HCT116 (cell line): Measurements from ENCODE around the gene ABCG1. TPM values are rescaled to one million over a fixed set of nuclear protein-coding genes. Genes with fewer than 3 reads are reported as not detected.

Source experiments
- ATAC-seq: fragments of 200-7000 bp; cut with Tn5 transposase; 2 replicates; pipeline ENCODE4 v1.9.1; 2020; ENCODE audit warnings: mild to moderate bottlenecking, moderate library complexity
- BruUV-seq: library from RNA; stranded (reverse); fragments of 400-500 nt; replicated peaks from 2 replicates; lab custom pipeline; 2021; lab: Mats Ljungman, UMichigan
- CTCF ChIA-PET: fragments of 300-600 bp; sonication (Branson Sonifier 250); formaldehyde crosslinking; loops from one replicate; lab custom pipeline; 2021; ENCODE audit warnings: antibody characterized with exemption; lab: Charles Lee
- POLR2A ChIA-PET: fragments of 300-600, 350-600 bp; sonication (Branson Sonifier 250); formaldehyde crosslinking; loops from one replicate; lab custom pipeline; 2021; ENCODE audit warnings: antibody characterized with exemption; lab: Charles Lee
- RAD21 ChIA-PET, 2 experiments: fragments of 300-600 bp; sonication (Branson Sonifier 250); formaldehyde crosslinking; loops; one replicate each; lab custom pipeline; 2023; ENCODE audit warnings: low total read pairs in 2 of 2; ENCODE audit not compliant: uncharacterized antibody in 2 of 2, unreplicated experiment in 2 of 2, low non-redundant PET in 1 of 2; lab: Charles Lee
- DNase-seq: peaks from one replicate; pipeline ENCODE4 v3.0.0-alpha.2; 2010; ENCODE audit warnings: low read depth, low spot score
- H2AFZ ChIP-seq: fragments of 200-600 bp; shearing (Covaris generic), sonication (generic); 2 replicates; pipeline ENCODE4 v1.6.1; 2017; ENCODE audit warnings: low read depth, mixed run types, mixed read lengths, antibody characterized with exemption, low read length; ENCODE audit not compliant: poor library complexity, severe bottlenecking
- H3K27ac ChIP-seq: 2 replicates; pipeline ENCODE4 v1.5.1; 2012; ENCODE audit warnings: low read depth, low read length
- H3K27me3 ChIP-seq: fragments of 200-600 bp; sonication (generic); 2 replicates; pipeline ENCODE4 v1.6.1; 2016; ENCODE audit warnings: mixed run types, low read length, mixed read lengths; ENCODE audit not compliant: insufficient read depth
- H3K36me3 ChIP-seq, 2 experiments: fragments of 200-500 bp in 1 of 2; fragments of 200-600 bp in 1 of 2; sonication (Bioruptor generic) in 1 of 2; sonication (generic) in 1 of 2; 2 replicates each; pipeline versions ENCODE4 v1.5.1 to v1.6.1; 2014 to 2016; ENCODE audit warnings: low read length in 2 of 2, inconsistent platforms in 1 of 2, mixed read lengths in 1 of 2, mixed run types in 1 of 2; ENCODE audit not compliant: insufficient read depth in 2 of 2, control insufficient read depth in 1 of 2
- H3K4me1 ChIP-seq, 2 experiments: fragments of 200-600 bp in 1 of 2; sonication (generic) in 1 of 2; 2 replicates each; pipeline versions ENCODE4 v1.5.1 to v1.6.1; 2012 to 2017; ENCODE audit warnings: low read length in 2 of 2, inconsistent platforms in 1 of 2, mild to moderate bottlenecking in 1 of 2, mixed read lengths in 1 of 2, mixed run types in 1 of 2, moderate library complexity in 1 of 2; ENCODE audit not compliant: insufficient read depth in 2 of 2, control insufficient read depth in 1 of 2
- H3K4me2 ChIP-seq: fragments of 200-600 bp; sonication (generic); 2 replicates; pipeline ENCODE4 v1.6.1; 2017; ENCODE audit warnings: mixed run types, low read length, mixed read lengths
- H3K4me3 ChIP-seq, 2 experiments: fragments of 200-600 bp in 1 of 2; sonication (generic) in 1 of 2; replicated peaks in 1 of 2; 2 replicates each; pipeline ENCODE4 v1.5.1; 2011 to 2016; ENCODE audit warnings: low read length in 2 of 2, control low read depth in 1 of 2, low read depth in 1 of 2, mild to moderate bottlenecking in 1 of 2, mixed read lengths in 1 of 2, mixed run types in 1 of 2
- H3K79me2 ChIP-seq: fragments of 200-600 bp; sonication (generic); 2 replicates; pipeline ENCODE4 v1.6.1; 2017; ENCODE audit warnings: mild to moderate bottlenecking, mixed run types, low read length, moderate library complexity, mixed read lengths; ENCODE audit not compliant: insufficient read depth
- H3K9ac ChIP-seq: fragments of 200-600 bp; sonication (generic); 2 replicates; pipeline ENCODE4 v1.6.1; 2016; ENCODE audit warnings: low read length, mixed read lengths
- H3K9me2 ChIP-seq: fragments of 200-600 bp; sonication (generic), shearing (Covaris generic); 2 replicates; pipeline ENCODE4 v1.6.1; 2017; ENCODE audit warnings: mixed run types, mild to moderate bottlenecking, moderate library complexity; ENCODE audit not compliant: insufficient read depth
- H3K9me3 ChIP-seq, 2 experiments: fragments of 200-500 bp in 1 of 2; fragments of 200-600 bp in 1 of 2; sonication (Bioruptor generic) in 1 of 2; sonication (generic) in 1 of 2; 2 replicates each; pipeline ENCODE4 v1.6.1; 2014 to 2017; ENCODE audit warnings: low read length in 2 of 2, mixed read lengths in 2 of 2, inconsistent platforms in 1 of 2, low read depth in 1 of 2, mild to moderate bottlenecking in 1 of 2, mixed run types in 1 of 2, moderate library complexity in 1 of 2; ENCODE audit not compliant: control insufficient read depth in 1 of 2, insufficient read depth in 1 of 2
- H4K20me1 ChIP-seq: fragments of 200-600 bp; sonication (generic), shearing (Covaris generic); 2 replicates; pipeline ENCODE4 v1.6.1; 2017; ENCODE audit warnings: mixed run types, mild to moderate bottlenecking, moderate library complexity; ENCODE audit not compliant: insufficient read depth
- ATF3 ChIP-seq: IDR thresholded peaks from 2 replicates; pipeline ENCODE4 v1.6.1; 2012
- CBX3 ChIP-seq: IDR thresholded peaks from 2 replicates; pipeline ENCODE4 v1.6.1; 2012; ENCODE audit warnings: low read depth
- CEBPB ChIP-seq: IDR thresholded peaks from 2 replicates; pipeline ENCODE4 v1.6.1; 2012; ENCODE audit warnings: low read depth
- CTCF ChIP-seq, 3 experiments: fragments of 200-600 bp in 1 of 3; sonication (generic) in 1 of 3; IDR thresholded peaks in 2 of 3; conservative IDR thresholded peaks in 1 of 3; 2 replicates each; pipeline ENCODE4 v1.5.1; 2012 to 2017; ENCODE audit warnings: low read depth in 2 of 3, low read length in 2 of 3, antibody characterized with exemption in 1 of 3, borderline replicate concordance in 1 of 3, control low read depth in 1 of 3, mild to moderate bottlenecking in 1 of 3, mixed read lengths in 1 of 3, mixed run types in 1 of 3, moderate library complexity in 1 of 3; ENCODE audit not compliant: insufficient read depth in 1 of 3
- EGR1 ChIP-seq: IDR thresholded peaks from 2 replicates; pipeline ENCODE4 v1.6.1; 2012; ENCODE audit warnings: low read depth
- EZH2 ChIP-seq: fragments of 200-600 bp; sonication (generic); IDR thresholded peaks from 2 replicates; pipeline ENCODE4 v1.6.1; 2017; ENCODE audit warnings: antibody characterized with exemption, mixed run types
- EZH2phosphoT487 ChIP-seq: fragments of 200-600 bp; IDR thresholded peaks from 2 replicates; pipeline ENCODE4 v1.6.1; 2018; ENCODE audit warnings: antibody characterized with exemption, borderline replicate concordance
- JUND ChIP-seq: IDR thresholded peaks from 2 replicates; pipeline ENCODE4 v1.6.1; 2012
- SIN3A ChIP-seq: IDR thresholded peaks from 2 replicates; pipeline ENCODE4 v1.6.1; 2012; ENCODE audit warnings: low read depth
- SP1 ChIP-seq: IDR thresholded peaks from 2 replicates; pipeline ENCODE4 v1.6.1; 2012; ENCODE audit warnings: low read depth
- SRF ChIP-seq: IDR thresholded peaks from 2 replicates; pipeline ENCODE4 v1.6.1; 2012; ENCODE audit warnings: low read depth
- TCF7L2 ChIP-seq: IDR thresholded peaks from 2 replicates; pipeline ENCODE4 v1.7.0; 2011; ENCODE audit warnings: borderline replicate concordance, inconsistent platforms; ENCODE audit not compliant: insufficient read depth, insufficient read length; ENCODE audit errors: extremely low read depth
- ZBTB33 ChIP-seq: IDR thresholded peaks from 2 replicates; pipeline ENCODE4 v1.6.1; 2011; ENCODE audit warnings: mild to moderate bottlenecking, low read length, moderate library complexity; ENCODE audit not compliant: insufficient replicate concordance; ENCODE audit errors: extremely low read depth
- ZFX ChIP-seq: fragments of 450-650 bp; IDR thresholded peaks from 2 replicates; pipeline ENCODE4 v1.6.1; 2017
- ZNF274 ChIP-seq: fragments of 200-500 bp; sonication (Bioruptor generic); IDR thresholded peaks from 2 replicates; pipeline ENCODE4 v1.6.1; 2014; ENCODE audit warnings: mild to moderate bottlenecking, low read depth, low read length, inconsistent platforms
- intact Hi-C: fragments of 100-400 bp; cut with micrococcal nuclease; formaldehyde crosslinking; loops from 2 replicates; pipeline ENCODE4 v1.10.0; 2022
- total RNA-seq: library from RNA; stranded (reverse); gene quantifications from one replicate; pipeline ENCODE4 v1.2.1, GENCODE V29; 2021; ENCODE audit not compliant: unreplicated experiment
- TF ChIP-seq, protein P1 (sequence below): IDR thresholded peaks from 2 replicates; pipeline ENCODE4 v1.6.1; 2012; ENCODE audit warnings: low read depth

Gene ABCG1
- total RNA-seq, 1 experiment from 2014 or later, result 1.6 TPM

- TF ChIP-seq TCF7L2 (no peak), ATF3 (no peak), SP1 (no peak), CTCF (IDR thresholded peaks at IDR 0.05 in 2 of 3, conservative IDR thresholded peaks at IDR 0.05 in 1 of 3; ENCODE audit: borderline replicate concordance in 1 of 3, insufficient read depth in 1 of 3, low read depth in 2 of 3, low read length in 2 of 3) (no peak), ZBTB33 (no peak), ZNF274 (no peak), CBX3 (no peak), JUND (no peak), SRF (no peak), SIN3A (no peak), ZFX (no peak), EGR1 (no peak), EZH2 (no peak), EZH2phosphoT487 (no peak), CEBPB (no peak)
- TF ChIP-seq, protein P1, sequence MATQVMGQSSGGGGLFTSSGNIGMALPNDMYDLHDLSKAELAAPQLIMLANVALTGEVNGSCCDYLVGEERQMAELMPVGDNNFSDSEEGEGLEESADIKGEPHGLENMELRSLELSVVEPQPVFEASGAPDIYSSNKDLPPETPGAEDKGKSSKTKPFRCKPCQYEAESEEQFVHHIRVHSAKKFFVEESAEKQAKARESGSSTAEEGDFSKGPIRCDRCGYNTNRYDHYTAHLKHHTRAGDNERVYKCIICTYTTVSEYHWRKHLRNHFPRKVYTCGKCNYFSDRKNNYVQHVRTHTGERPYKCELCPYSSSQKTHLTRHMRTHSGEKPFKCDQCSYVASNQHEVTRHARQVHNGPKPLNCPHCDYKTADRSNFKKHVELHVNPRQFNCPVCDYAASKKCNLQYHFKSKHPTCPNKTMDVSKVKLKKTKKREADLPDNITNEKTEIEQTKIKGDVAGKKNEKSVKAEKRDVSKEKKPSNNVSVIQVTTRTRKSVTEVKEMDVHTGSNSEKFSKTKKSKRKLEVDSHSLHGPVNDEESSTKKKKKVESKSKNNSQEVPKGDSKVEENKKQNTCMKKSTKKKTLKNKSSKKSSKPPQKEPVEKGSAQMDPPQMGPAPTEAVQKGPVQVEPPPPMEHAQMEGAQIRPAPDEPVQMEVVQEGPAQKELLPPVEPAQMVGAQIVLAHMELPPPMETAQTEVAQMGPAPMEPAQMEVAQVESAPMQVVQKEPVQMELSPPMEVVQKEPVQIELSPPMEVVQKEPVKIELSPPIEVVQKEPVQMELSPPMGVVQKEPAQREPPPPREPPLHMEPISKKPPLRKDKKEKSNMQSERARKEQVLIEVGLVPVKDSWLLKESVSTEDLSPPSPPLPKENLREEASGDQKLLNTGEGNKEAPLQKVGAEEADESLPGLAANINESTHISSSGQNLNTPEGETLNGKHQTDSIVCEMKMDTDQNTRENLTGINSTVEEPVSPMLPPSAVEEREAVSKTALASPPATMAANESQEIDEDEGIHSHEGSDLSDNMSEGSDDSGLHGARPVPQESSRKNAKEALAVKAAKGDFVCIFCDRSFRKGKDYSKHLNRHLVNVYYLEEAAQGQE, result no peak
- Histone ChIP-seq H2AFZ (no peak overlapping the region), H3K4me2 (no peak overlapping the region), H3K9me2 (no peaks in the 10 kb centered on the region), H4K20me1 (no peaks in the 10 kb centered on the region), H3K9me3 (no peaks in the 10 kb centered on the region), H3K9ac (no peak overlapping the region), H3K27ac (no peak overlapping the region), H3K79me2 (no peaks in the 10 kb centered on the region), H3K4me1 (peaks cover 7 to 9% of the 10 kb centered on the region in 2 experiments; a peak in 3 of 4 replicates), H3K4me3 (no peak overlapping the region), H3K27me3 (no peaks in the 10 kb centered on the region), H3K36me3 (no peaks in the 10 kb centered on the region)
- ATAC-seq (no peak), DNase-seq (no peak)
- ChIA-PET POLR2A (no interaction called here), RAD21 (no interaction called here), CTCF (no interaction called here)
- BruUV-seq, result no TSS peak
- intact Hi-C loops, result no loop called here
Observed at GRCh38 chr21:42202321-42202720, 16.6 kb upstream of the ABCG1 start.
